ENCODE measurements around the gene LHX2. TPM values are rescaled to one million over a fixed set of nuclear protein-coding genes. Genes with fewer than 3 reads are reported as not detected.
"Not testable (repeated sequence)": the region's sequence is repeated elsewhere in the genome, so short reads cannot be mapped to it uniquely, and the experiment has no call there.

Gene LHX2
- total RNA-seq, 3 donors from 2014 or later, result not detected

DNA sequence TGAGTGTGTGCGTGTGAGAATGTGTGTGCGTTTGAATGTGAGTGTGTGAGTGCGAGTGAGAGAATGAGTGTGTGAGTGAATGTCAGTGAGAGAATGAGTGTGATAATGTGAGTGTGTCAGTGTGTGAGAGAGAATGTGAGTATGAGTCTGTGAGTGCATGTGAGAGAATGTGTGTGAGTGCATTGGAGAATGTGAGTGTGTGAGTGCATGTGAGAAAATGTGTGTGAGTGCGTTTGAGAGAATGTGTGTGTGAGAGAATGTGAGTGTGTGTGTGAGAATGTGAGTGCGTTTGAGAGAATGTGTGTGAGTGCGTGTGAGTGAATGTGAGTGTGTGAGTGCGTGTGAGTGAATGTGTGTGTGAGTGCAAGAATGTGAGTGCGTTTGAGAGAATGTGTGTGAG is 39.0 kb upstream of the LHX2 start:
- H3K4me1 ChIP-seq, result no peaks in the 10 kb centered on the region
- no peak overlapping the region for H3K27ac ChIP-seq
- no peak overlapping the region for H3K4me3 ChIP-seq
- H3K27me3 ChIP-seq, result peaks cover 0 to 15% of the 10 kb centered on the region in 2 donors
- no peak for DNase-seq (ENCODE audit: low spot score in 2 of 2)
- intact Hi-C loops (cut with DNase I; ENCODE audit: low total_unique reads), result no loop called here
- H3K9me3 ChIP-seq, result no peaks in the 10 kb centered on the region
- no peaks in the 10 kb centered on the region for H3K36me3 ChIP-seq
- TF ChIP-seq POLR2AphosphoS5 (IDR thresholded peaks at IDR 0.05), result no peak
- TF ChIP-seq POLR2A (IDR thresholded peaks at IDR 0.05), result no peak

DNA sequence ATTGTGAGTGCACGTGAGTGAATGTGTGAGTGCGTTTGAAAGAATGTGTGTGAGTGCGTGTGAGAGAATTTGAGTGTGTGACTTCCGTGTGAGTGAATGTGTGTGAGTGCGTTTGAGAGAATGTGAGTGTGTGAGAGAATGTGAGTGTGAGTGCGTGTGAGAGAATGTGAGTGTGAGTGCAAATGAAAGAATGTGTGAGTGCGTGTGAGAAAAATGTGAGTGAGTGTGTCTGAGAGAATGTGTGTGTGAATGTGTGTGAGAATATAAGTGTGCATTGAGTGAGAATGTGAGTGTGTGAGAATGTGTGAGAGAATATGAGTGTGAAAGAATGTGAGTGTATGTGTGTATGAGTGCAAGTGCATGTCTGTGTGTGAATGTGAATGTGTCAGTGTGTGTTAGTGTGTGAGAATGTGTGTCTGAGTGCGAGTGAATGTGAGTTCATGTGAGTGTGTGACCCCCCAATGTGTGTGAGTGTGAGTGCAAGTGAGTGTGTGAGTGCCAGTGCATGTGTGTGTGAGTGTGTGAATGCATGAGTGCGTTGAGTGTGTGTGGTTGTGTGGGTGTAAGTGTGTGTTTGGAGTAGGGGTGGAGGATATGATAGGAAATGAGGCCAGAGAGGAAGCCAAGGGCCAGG is 37.9 kb upstream of the LHX2 start:
- Histone ChIP-seq H3K4me3 (no peak overlapping the region), H3K27ac (no peak overlapping the region), H3K9me3 (no peaks in the 10 kb centered on the region), H3K36me3 (no peaks in the 10 kb centered on the region), H3K27me3 (peaks cover 0 to 13% of the 10 kb centered on the region in 2 donors), H3K4me1 (no peaks in the 10 kb centered on the region)
- intact Hi-C loops (cut with DNase I; ENCODE audit: low total_unique reads), result no loop called here
- DNase-seq (ENCODE audit: low spot score in 2 of 2), result no peak
- TF ChIP-seq, protein P1, sequence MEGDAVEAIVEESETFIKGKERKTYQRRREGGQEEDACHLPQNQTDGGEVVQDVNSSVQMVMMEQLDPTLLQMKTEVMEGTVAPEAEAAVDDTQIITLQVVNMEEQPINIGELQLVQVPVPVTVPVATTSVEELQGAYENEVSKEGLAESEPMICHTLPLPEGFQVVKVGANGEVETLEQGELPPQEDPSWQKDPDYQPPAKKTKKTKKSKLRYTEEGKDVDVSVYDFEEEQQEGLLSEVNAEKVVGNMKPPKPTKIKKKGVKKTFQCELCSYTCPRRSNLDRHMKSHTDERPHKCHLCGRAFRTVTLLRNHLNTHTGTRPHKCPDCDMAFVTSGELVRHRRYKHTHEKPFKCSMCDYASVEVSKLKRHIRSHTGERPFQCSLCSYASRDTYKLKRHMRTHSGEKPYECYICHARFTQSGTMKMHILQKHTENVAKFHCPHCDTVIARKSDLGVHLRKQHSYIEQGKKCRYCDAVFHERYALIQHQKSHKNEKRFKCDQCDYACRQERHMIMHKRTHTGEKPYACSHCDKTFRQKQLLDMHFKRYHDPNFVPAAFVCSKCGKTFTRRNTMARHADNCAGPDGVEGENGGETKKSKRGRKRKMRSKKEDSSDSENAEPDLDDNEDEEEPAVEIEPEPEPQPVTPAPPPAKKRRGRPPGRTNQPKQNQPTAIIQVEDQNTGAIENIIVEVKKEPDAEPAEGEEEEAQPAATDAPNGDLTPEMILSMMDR (IDR thresholded peaks at IDR 0.05), result no peak
- TF ChIP-seq POLR2A (IDR thresholded peaks at IDR 0.05) (no peak), POLR2AphosphoS5 (IDR thresholded peaks at IDR 0.05) (no peak)

DNA sequence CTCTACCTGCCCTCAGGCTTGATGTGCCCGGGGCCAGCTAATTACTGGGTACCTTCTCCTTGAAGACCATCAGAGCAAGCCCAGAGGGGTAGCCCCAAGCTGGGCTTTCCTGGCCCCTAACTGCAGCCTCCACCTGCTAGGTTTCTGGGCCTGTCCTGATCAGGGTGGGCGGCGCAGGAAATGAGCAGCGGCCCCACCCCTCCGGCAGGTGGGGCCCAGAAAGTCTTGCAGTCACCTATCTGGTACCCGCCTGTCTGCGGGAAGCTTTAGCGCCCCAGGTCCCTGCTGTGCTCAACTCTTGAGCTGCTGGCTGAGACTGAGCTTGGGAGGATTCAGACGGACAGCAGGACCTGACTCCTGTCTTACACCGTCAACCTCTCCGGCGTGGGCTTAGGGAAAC is 37.1 kb upstream of the LHX2 start:
- Histone ChIP-seq H3K4me3 (no peak overlapping the region), H3K36me3 (no peaks in the 10 kb centered on the region), H3K9me3 (no peaks in the 10 kb centered on the region), H3K27ac (no peak overlapping the region), H3K4me1 (no peaks in the 10 kb centered on the region), H3K27me3 (peaks cover 0 to 15% of the 10 kb centered on the region in 2 donors)
- TF ChIP-seq POLR2A (IDR thresholded peaks at IDR 0.05) (no peak), POLR2AphosphoS5 (IDR thresholded peaks at IDR 0.05) (no peak)
- TF ChIP-seq, protein P1 (IDR thresholded peaks at IDR 0.05), result no peak
- intact Hi-C loops (cut with DNase I; ENCODE audit: low total_unique reads), result no loop called here
- no peak for DNase-seq (ENCODE audit: low spot score in 2 of 2)

DNA sequence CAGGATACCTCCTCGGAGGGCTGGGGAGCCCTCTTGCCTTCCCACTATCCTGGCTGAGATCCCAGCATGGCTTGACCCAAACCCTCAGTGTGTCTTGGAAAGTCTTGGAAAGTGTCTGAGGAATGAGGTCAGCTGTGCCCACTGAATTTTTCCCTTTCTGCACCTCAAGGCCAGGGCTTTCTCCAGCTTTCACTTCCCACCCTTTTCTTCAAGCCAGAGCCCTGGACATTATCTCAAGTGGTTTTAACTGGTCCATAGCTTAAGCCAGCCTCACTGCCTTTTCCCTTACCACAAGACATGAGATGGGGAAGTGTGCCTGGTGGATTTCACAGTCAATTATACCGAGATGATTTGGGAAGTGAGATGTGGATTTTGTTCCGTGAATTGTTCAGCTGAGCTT is 35.7 kb upstream of the LHX2 start:
- intact Hi-C loops (cut with DNase I; ENCODE audit: low total_unique reads), result no loop called here
- Histone ChIP-seq H3K27ac (no peak overlapping the region), H3K9me3 (no peaks in the 10 kb centered on the region), H3K36me3 (no peaks in the 10 kb centered on the region), H3K4me3 (no peak overlapping the region), H3K4me1 (no peaks in the 10 kb centered on the region), H3K27me3 (peaks cover 0 to 13% of the 10 kb centered on the region in 2 donors)
- no peak for DNase-seq (ENCODE audit: low spot score in 2 of 2)
- no peak for TF ChIP-seq POLR2A (IDR thresholded peaks at IDR 0.05)

DNA sequence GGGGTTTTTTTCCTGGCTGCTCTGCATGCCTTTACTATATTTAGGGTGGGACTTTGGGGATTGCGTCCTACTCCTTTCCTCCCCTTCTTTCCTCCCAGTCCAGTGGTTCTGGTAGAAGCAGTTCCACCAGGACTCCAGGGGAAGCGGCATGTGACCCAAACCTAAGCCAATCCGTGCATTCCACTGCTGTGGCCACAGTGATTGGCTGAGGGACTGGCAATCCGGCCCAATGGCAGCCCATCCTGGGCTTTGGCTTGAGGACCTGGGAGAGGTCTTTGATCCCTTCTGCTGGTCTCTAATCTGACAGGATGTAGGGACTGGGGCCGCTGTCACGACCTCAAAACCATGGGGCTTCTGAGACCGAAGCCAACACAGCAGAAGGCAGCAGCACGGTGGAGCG is 35.0 kb upstream of the LHX2 start:
- DNase-seq (ENCODE audit: low spot score in 2 of 2); H3K9me3 ChIP-seq; H3K36me3 ChIP-seq; intact Hi-C loops (cut with DNase I; ENCODE audit: low total_unique reads); H3K4me3 ChIP-seq; H3K4me1 ChIP-seq; H3K27ac ChIP-seq: not testable (repeated sequence)
- peaks cover 0 to 15% of the 10 kb centered on the region in 2 donors for H3K27me3 ChIP-seq

DNA sequence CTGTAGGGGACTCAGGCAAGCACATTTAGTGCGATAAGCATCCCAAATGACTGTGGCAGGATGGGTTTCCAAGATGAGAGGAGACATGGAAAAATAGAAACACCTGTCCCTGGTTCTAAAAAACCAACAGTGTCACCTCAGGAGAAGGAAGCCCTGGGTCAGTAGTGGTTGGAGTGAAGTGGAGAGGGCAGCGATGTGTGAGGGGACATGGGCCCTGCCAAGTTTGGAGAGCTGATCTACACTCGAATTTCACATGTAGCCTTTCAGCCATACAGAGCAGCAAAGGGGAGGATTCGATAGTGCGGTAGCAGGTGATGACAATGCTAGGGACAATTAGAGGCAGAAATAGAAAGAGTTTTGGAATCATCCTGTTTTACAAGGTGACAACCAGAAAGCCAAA is 32.6 kb upstream of the LHX2 start:
- Histone ChIP-seq H3K27ac (no peak overlapping the region), H3K4me3 (no peak overlapping the region), H3K4me1 (no peaks in the 10 kb centered on the region), H3K9me3 (no peaks in the 10 kb centered on the region), H3K36me3 (no peaks in the 10 kb centered on the region), H3K27me3 (peaks cover 0 to 15% of the 10 kb centered on the region in 2 donors)
- TF ChIP-seq, protein P1 (IDR thresholded peaks at IDR 0.05), result no peak
- TF ChIP-seq POLR2A (IDR thresholded peaks at IDR 0.05) (no peak), POLR2AphosphoS5 (IDR thresholded peaks at IDR 0.05) (no peak)
- no peak for DNase-seq (ENCODE audit: low spot score in 2 of 2)
- intact Hi-C loops (cut with DNase I; ENCODE audit: low total_unique reads), result no loop called here

DNA sequence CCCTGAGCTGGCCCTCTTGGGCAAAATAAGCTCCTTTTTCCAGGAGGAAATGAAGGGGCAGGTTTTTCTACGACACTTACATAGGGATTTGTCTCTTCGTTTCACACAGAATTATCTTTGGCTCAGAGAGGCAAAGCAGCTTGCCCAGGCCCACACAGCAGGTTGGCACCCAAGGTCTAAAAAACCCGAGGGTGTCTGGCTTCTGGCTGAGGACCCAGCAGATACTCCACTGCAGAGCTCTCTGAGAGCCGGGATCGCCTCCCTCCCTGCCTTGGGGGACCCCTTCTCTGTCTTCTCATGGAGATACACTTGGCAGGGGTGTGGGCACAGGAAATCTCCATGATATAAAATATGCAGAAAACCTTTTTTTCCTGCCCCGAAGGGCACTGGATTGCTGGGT is 29.0 kb upstream of the LHX2 start:
- H3K4me3 ChIP-seq, result no peak overlapping the region
- no peak overlapping the region for H3K27ac ChIP-seq
- DNase-seq (ENCODE audit: low spot score in 2 of 2), result no peak
- no peaks in the 10 kb centered on the region for H3K36me3 ChIP-seq
- no peaks in the 10 kb centered on the region for H3K9me3 ChIP-seq
- H3K4me1 ChIP-seq, result no peaks in the 10 kb centered on the region
- intact Hi-C loops (cut with DNase I; ENCODE audit: low total_unique reads), result no loop called here
- TF ChIP-seq POLR2A (IDR thresholded peaks at IDR 0.05), result no peak
- TF ChIP-seq POLR2AphosphoS5 (IDR thresholded peaks at IDR 0.05), result no peak
- TF ChIP-seq, protein P1 (IDR thresholded peaks at IDR 0.05), result no peak
- H3K27me3 ChIP-seq, result peaks cover 0 to 15% of the 10 kb centered on the region in 2 donors
